Non-pigmented ciliary epithelial cell (primary cell): ENCODE data around the gene PDE1C.

ENCODE experiments used
- DNase-seq: peaks from one replicate; pipeline ENCODE4 v3.0.0-alpha.2; 2010; ENCODE audit warnings: low read depth

Gene PDE1C

GRCh38 chr7:31938650-31939049 lies 131.6 kb downstream of the PDE1C start:
- no peak for DNase-seq

GRCh38 chr7:31937982-31938381 lies 132.2 kb downstream of the PDE1C start:
- no peak for DNase-seq

DNA sequence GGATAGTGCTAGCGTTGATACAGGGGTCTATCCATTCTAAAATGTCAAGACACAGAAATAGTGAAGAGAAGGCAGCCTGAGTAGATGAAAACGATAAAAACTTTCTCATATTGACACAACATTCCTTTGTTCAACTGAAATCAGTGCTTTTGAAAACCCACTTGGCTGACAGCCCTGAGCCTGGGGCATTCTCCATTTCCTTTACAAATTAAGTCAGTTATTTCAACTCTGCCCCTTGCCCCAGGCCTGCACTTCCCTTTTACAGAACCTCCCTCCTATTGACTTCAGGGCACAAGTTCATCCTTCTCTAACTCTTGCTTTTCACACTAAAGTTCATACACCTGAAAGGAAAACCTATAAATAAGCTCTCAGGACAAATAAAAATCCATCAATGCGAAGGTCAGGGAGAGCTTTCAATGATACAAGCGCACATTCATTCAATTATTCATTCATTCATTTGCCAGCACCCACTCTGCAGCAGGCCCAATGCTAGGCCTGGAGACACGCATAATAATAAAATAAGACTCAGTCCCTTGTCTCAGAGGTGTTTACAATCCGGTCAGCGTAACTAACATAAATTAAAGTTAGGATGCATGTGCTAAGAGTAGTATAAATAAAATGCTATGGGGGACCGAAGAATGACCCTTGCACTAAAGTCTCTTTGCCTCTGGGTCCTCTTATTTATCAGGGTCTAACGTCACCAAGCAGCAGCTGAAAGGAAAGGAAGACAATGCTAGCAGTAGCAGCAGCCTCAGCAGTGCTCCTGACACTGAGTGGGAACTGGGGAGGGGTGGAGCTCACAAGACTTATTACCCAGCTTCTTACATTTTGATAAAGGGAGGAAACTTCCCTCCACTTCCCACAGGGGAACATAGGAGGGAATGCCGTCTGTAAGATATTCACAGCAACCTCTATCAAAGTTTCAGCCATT lies 134.8 kb downstream of the PDE1C start:
- no peak for DNase-seq

DNA sequence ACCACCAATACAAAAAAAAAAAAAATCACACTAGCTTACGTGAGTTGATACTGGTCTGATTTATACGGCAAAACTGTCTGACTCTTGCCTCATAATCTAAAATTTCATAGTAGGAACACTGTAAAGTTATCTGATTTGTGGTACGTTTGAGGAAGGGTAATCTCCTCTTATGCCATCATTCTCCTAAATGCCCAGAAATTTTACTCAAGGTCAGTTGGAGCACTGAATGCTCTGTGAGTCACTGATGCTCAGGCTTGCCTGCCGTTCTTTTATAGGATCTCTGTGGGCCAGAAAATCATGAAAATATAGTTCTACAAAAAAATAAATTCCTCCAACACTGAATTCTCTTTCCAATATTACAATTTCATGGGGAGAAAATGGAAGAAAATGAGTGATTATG lies 135.7 kb downstream of the PDE1C start:
- no peak for DNase-seq

GRCh38 chr7:31933481-31933880 lies 136.7 kb downstream of the PDE1C start:
- no peak for DNase-seq

GRCh38 chr7:31926991-31927584 lies 143.1 kb downstream of the PDE1C start:
- no peak for DNase-seq

DNA sequence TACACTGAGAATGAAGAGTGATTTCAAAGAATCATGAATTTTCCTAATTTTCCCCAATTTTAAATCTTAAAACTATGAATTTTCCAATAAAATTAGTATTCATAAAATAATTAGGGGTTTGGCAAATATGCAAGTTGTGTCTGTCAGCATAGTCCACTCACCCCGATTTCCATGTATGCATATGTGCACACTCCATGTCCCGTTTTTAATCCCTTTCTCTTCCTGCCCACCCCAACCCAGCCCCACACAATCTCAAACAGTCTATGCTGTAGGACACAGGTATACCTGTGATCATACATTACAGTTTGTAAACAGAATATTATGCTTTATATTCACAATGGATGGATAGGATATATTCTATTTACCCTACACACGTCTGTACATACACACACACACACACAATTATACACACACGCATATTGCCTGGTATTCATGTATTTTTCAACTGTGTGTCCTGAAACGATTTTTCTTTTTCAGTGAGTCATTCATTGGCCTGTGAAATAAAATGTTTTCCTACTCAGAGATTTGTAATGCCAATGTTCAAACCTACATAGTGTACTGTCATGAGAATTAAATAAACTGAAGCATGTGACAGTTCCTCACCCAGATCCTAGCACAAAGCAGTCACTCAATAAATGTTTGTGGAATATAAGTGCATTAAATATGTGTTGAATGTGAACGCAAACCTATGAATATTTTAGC lies 144.3 kb downstream of the PDE1C start:
- no peak for DNase-seq

DNA sequence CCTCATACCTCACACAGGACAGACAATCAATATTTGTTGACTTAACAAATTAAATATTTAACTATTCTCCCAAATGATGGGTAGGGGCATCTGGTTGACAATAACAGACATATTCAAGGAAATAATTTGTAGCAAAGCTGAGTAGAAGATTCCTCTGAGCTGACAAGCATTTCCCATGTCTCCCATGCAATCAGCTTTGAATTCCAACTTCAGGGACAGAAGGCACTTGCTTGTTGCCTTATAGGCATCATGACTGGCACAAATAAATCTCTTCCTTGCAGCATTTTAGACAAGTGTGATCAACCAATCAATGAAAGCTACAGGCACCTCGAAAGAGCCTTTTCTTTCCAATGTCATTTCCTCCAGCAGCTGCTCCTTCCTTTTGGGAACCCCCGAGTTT lies 146.0 kb downstream of the PDE1C start:
- DNase-seq, result no peak

GRCh38 chr7:31922848-31923247 lies 147.4 kb downstream of the PDE1C start:
- DNase-seq, result no peak

DNA sequence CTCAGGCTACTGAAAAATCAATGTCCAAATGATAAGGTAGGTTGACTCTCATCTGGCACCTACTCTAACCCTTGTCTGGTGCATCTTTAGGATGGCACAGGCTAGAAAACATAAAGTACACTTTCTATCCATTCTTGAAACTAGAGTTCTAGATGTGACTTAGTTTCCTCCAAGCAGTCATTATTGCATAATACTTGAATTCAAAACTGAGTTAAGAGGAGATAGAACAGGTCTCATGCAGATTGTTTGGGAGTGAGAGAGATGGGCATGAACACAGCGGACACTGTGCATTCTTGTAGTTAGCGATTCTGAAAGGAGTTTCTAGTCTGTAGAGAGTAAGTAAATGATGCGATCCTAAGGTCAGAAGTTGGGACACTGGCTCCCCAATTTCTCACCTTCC lies 149.2 kb downstream of the PDE1C start:
- DNase-seq, result no peak

DNA sequence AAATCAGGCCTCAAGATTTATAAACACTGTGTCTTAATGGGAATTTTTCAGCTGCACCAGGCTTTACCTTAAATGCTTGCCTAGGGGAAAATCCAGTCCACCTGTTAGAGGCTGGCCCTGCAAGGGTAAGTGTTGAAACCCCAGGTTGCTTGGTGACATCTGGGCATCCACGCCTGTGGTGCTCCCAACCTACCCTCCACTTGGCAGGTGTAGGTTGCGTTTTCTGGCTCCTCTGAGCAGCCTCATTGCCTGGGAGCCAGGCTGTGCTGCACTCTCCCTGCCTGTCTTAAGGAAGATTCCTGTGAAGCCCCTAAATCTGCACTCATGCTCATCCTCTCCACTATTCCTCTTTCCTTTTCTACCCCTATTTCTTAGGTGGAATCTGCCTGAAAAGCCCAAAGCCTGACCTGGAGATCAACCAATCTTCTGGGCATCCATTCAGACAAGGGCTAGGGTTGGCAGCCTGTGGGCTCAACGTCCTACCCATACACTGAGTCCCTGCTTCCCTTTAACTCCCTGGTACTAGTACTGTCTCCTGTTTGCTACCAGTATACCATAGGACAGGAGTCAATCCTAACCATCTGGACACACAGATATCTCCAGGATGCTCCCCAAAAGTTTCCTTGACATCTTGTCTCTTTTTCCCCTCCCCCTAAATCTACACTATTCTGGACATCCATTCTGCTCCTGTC lies 150.4 kb downstream of the PDE1C start:
- no peak for DNase-seq

DNA sequence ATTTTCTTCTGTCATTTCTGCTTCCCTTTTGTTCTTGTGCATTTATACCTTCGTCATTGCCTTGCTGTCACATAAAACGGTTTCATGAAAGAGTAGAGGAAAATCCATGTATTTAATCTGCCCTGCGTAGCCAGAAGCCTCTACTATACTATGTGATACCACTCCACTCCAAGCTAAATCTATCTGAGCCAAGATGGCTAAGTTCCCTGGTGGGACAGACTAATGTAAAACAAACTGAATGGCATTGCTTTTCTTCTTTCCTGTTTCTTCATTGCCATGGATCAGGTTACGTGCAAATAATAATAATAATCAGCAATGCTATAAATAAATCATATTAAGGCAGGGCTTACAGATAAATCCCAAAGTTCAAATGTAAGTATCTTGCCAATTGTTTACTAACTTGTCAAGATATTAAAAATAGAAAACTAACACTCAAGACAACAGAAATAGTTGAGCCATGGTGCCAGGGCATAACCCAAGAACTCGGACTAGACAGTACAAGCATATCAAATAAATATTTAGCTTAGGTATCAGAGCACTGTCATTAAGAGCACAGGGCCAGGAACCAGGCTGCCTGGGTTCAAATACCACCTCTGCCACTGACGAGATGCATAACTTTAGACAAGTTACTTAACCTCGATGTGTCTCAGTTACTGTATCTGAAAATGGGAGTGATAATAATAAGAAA lies 151.4 kb downstream of the PDE1C start:
- no peak for DNase-seq

- no peak for DNase-seq
These were observed 153.0 kb downstream of the PDE1C start for GRCh38 chr7:31917256-31917655.

DNA sequence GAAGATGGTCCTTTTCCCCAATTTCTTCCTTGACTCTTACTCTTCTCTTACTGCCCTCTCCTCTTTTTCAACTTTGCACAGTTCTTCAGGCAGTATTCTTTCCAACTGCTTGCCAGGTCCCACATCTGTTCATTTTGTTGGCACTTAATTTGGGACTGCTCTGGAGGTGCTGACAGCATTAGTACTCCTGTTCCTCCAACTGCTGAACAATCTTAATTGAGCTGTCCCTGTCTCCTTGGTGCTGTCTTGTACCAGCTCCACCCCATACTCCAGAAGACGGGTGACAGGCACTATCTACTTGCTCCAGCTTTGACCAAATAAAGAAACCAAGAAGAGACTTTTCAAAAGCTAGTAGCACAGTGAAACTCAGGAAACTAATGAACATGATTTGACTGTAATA lies 160.0 kb downstream of the PDE1C start:
- DNase-seq, result no peak

GRCh38 chr7:31906479-31907171 lies 163.6 kb downstream of the PDE1C start:
- DNase-seq, result no peak

- no peak for DNase-seq
These were observed 166.2 kb downstream of the PDE1C start for GRCh38 chr7:31903962-31904361.

DNA sequence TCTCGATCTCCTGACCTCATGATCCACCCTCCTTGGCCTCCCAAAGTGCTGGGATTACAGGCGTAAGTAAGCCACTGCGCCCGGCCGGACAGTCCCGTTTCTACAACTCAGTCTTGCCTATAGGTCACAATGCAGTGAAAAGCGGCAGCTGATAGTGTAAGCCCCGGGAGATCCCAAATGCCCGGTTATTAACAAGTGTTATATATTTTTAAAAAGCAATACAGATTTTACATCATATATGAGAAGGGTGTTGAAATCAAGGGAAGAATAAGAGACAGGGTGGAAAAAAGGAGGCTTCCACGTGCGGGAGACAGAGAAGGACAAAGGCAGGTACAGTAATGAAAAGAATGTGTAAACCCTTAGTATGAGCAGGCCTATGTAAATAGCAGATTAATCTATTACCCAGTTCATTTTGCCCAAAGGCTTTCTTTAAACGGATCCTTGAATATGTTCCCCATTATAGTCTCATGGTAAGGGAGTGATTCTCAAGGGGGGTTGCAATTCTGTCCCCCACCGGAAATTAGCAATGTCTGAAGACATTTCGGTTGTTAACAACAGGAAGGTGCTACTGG lies 170.8 kb downstream of the PDE1C start:
- no peak for DNase-seq

DNA sequence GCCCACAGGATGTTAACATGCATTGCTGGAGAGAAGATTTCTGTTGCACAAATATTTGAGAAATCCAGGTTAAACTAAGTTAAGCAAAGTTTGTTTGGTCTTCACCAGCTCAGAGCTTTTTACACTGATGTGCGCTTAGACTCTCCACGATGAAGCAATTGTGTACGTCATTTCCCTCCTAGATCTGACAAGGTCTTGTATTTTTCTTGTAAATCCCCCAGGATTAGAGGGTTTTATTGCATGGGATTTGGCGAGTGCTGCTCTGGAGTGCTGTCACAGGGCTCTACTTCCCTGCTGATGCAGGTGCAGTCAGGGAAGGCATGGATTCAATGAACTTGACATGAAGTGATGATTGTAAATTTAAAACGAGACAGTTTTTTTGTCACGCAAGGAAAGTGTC lies 173.3 kb downstream of the PDE1C start:
- no peak for DNase-seq

- DNase-seq, result no peak
These were observed 175.9 kb downstream of the PDE1C start for GRCh38 chr7:31894308-31894707.

DNA sequence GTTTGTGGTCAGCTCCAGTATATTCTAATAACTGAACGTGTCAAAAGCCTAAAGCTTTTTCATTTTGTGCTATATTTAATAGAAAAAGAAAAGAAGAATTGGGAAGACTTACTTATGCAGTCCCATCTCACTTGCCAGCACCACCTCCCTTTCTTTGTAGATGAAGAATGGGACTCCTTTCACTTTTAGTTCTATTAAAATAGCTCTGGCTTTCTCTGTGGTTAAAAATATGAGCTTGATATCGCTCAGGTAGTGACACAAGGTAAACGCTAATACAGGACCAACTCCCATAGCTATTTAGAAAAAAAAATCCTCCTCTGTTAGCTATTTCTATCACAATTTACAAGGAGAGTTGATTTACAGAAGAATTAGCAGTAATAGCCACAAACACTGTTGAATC lies 176.8 kb downstream of the PDE1C start:
- no peak for DNase-seq
